Measurements from ENCODE around the gene SMIM41. TPM values are rescaled to one million over a fixed set of nuclear protein-coding genes. Genes with fewer than 3 reads are reported as not detected.

Gene SMIM41
- total and polyA plus RNA-seq, 10 donors: 0.64 to 8.1 (median 2.0) TPM

DNA sequence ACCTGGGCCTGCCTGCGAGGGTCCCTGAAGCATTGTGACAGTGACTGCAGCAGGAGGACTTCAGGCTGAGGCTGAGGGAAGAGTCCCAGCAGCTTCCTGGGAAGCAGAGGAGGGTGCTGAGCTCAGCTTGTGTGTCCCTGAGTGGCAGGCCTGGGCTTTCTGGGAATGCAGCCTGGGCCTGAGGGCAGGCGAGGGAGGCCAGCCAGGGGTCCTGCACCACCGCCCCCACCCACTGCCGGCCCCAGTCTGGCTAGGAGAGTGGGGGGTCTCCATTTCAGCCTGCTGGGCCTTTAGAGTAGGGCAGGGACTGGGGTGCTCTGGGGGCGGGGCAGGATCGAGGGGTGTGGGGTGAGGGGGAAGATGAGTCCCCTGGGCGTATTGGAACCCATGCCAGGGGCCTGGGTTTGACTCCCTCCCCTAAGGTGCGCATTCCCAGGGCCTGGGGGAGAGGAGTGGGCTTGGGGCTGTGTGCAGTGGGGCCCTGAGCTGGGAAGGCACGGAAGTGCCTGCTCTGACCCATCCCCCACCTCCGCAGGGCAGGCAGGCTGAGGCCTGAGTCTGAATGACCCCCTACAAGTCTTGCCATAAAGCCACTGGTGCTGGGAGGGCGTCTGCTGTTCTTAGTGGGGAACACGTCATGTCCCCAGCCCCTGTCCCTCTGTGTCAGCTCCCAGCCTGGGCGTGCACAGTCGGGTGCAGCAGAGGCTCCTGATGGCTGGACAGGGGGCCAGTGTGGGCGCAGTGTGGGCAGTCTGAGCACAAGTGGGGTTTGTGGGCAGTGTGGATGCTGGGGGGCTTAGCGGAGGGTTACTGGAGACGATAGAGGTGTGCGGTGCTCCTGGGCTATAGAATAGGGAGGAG, 66.0 kb downstream of the SMIM41 start:
- intact Hi-C loops (cut with DNase I; ENCODE audit: low total_unique reads): no loop called here
- H3K4me1 ChIP-seq: peaks cover 0 to 18% (median 10%) of the 10 kb centered on the region in 6 donors
- peak; percentile 63 for DNase-seq
- TF ChIP-seq, protein P1, sequence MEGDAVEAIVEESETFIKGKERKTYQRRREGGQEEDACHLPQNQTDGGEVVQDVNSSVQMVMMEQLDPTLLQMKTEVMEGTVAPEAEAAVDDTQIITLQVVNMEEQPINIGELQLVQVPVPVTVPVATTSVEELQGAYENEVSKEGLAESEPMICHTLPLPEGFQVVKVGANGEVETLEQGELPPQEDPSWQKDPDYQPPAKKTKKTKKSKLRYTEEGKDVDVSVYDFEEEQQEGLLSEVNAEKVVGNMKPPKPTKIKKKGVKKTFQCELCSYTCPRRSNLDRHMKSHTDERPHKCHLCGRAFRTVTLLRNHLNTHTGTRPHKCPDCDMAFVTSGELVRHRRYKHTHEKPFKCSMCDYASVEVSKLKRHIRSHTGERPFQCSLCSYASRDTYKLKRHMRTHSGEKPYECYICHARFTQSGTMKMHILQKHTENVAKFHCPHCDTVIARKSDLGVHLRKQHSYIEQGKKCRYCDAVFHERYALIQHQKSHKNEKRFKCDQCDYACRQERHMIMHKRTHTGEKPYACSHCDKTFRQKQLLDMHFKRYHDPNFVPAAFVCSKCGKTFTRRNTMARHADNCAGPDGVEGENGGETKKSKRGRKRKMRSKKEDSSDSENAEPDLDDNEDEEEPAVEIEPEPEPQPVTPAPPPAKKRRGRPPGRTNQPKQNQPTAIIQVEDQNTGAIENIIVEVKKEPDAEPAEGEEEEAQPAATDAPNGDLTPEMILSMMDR (IDR thresholded peaks at IDR 0.05 in 8 of 11, conservative IDR thresholded peaks at IDR 0.05 in 3 of 11): no peak
- no peaks in the 10 kb centered on the region for H3K9me3 ChIP-seq
- WGBS, 5 donors: 81 to 91% (median 90%) methylated on average over 13 to 18 of the region's 18 CpGs
- H3K27me3 ChIP-seq (replicated peaks in 1 of 7): no peaks in the 10 kb centered on the region
- H3K27ac ChIP-seq: no peak overlapping the region
- H3K36me3 ChIP-seq: no peaks in the 10 kb centered on the region
- no peak overlapping the region for H3K4me3 ChIP-seq

- Histone ChIP-seq H3K27me3 (replicated peaks in 1 of 7) (peaks cover 0 to 2% (median 0%) of the 10 kb centered on the region in 7 donors), H3K4me3 (no peak overlapping the region), H3K4me1 (peaks cover 0 to 18% (median 10%) of the 10 kb centered on the region in 6 donors), H3K27ac (no peak overlapping the region), H3K36me3 (no peaks in the 10 kb centered on the region), H3K9me3 (no peaks in the 10 kb centered on the region)
- TF ChIP-seq, protein P1 (IDR thresholded peaks at IDR 0.05 in 8 of 11, conservative IDR thresholded peaks at IDR 0.05 in 3 of 11): no peak
- TF ChIP-seq POLR2A (IDR thresholded peaks at IDR 0.05) (no peak), POLR2AphosphoS5 (IDR thresholded peaks at IDR 0.05) (no peak)
- intact Hi-C loops (cut with DNase I; ENCODE audit: low total_unique reads): no loop called here
- DNase-seq: peak; percentile 65
- 86 to 95% (median 93%) methylated on average over 7 to 8 of the region's 8 CpGs for WGBS, 5 donors
These were observed 66.8 kb downstream of the SMIM41 start for GRCh38 chr12:52146089-52146821.

- Histone ChIP-seq H3K4me3 (no peak overlapping the region), H3K9me3 (no peaks in the 10 kb centered on the region), H3K27me3 (replicated peaks in 1 of 7) (peaks cover 0 to 8% (median 3%) of the 10 kb centered on the region in 7 donors), H3K27ac (peak overlapping the region in 1 of 8 donors; percentile 38), H3K4me1 (peaks cover 0 to 23% (median 12%) of the 10 kb centered on the region in 6 donors), H3K36me3 (no peaks in the 10 kb centered on the region)
- intact Hi-C loops (cut with DNase I; ENCODE audit: low total_unique reads): no loop called here
- TF ChIP-seq, protein P1 (IDR thresholded peaks at IDR 0.05 in 8 of 11, conservative IDR thresholded peaks at IDR 0.05 in 3 of 11): no peak
- no peak for TF ChIP-seq POLR2AphosphoS5 (IDR thresholded peaks at IDR 0.05)
- TF ChIP-seq POLR2A (IDR thresholded peaks at IDR 0.05): no peak
- DNase-seq: peak; percentile 54
- 89 to 98% (median 92%) methylated on average over 5 to 11 of the region's 11 CpGs for WGBS, 5 donors
These were observed 67.4 kb downstream of the SMIM41 start for GRCh38 chr12:52146822-52147366.
